Endothelial cell of umbilical vein (primary cell): ENCODE results near the gene CHRD. TPM values are rescaled to one million over a fixed set of nuclear protein-coding genes. Genes with fewer than 3 reads are reported as not detected.

Source experiments
- BruUV-seq: library from RNA; stranded (reverse); fragments of 400-500 nt; replicated peaks from 2 replicates; lab custom pipeline; 2021; lab: Mats Ljungman, UMichigan
- CTCF ChIA-PET: fragments of 300-600, 350-600 bp; sonication (Branson Sonifier 250); formaldehyde crosslinking; loops from one replicate; lab custom pipeline; 2021; ENCODE audit warnings: antibody characterized with exemption, inconsistent platforms; lab: Charles Lee
- POLR2A ChIA-PET: fragments of 300-600, 350-600 bp; sonication (Branson Sonifier 250); formaldehyde crosslinking; loops from one replicate; lab custom pipeline; 2021; ENCODE audit warnings: antibody characterized with exemption, inconsistent platforms; lab: Charles Lee
- DNase-seq: peaks from one replicate; pipeline ENCODE4 v3.0.0-alpha.2; 2011; ENCODE audit warnings: low read depth, low spot score
- FAIRE-seq: peaks from 2 replicates; lab custom pipeline; 2011; peaks lifted over from hg19 to GRCh38; lab: Jason Lieb, UNC
- H2AFZ ChIP-seq: 2 replicates; pipeline ENCODE4 v1.6.0; 2012; ENCODE audit warnings: low read depth, low read length, control low read depth, inconsistent platforms
- H3K27ac ChIP-seq: 2 replicates; pipeline ENCODE4 v1.5.1; 2011; ENCODE audit warnings: low read depth, mild to moderate bottlenecking, control low read depth, low read length, moderate library complexity; ENCODE audit not compliant: insufficient read depth
- H3K27me3 ChIP-seq, 2 experiments: 2 replicates each; pipeline versions ENCODE4 v1.6.0 to v1.6.1; 2011; ENCODE audit warnings: low read length in 2 of 2, mixed read lengths in 1 of 2; ENCODE audit not compliant: control insufficient read depth in 2 of 2, insufficient read depth in 2 of 2
- H3K36me3 ChIP-seq, 2 experiments: 2 replicates in 1 of 2; 3 replicates in 1 of 2; pipeline ENCODE4 v1.5.1; 2011; ENCODE audit warnings: low read length in 2 of 2, mild to moderate bottlenecking in 1 of 2, moderate library complexity in 1 of 2; ENCODE audit not compliant: control insufficient read depth in 2 of 2, insufficient read depth in 2 of 2; ENCODE audit errors: extremely low read depth in 1 of 2
- H3K4me1 ChIP-seq: 3 replicates; pipeline ENCODE4 v1.5.1; 2011; ENCODE audit warnings: mild to moderate bottlenecking, low read length; ENCODE audit not compliant: control insufficient read depth, insufficient read depth; ENCODE audit errors: extremely low read depth
- H3K4me2 ChIP-seq: 2 replicates; pipeline ENCODE4 v1.6.1; 2011; ENCODE audit warnings: low read length, control low read depth, mixed read lengths; ENCODE audit not compliant: insufficient read depth
- H3K4me3 ChIP-seq, 3 experiments: fragments of 200-600 bp in 1 of 3; sonication (generic), shearing (Covaris generic) in 1 of 3; replicated peaks in 1 of 3; 2 replicates each; pipeline ENCODE4 v1.5.1; 2011 to 2016; ENCODE audit warnings: control low read depth in 3 of 3, low read length in 3 of 3, mild to moderate bottlenecking in 2 of 3, inconsistent platforms in 1 of 3, low read depth in 1 of 3, moderate library complexity in 1 of 3; ENCODE audit not compliant: insufficient read depth in 1 of 3
- H3K79me2 ChIP-seq: 2 replicates; pipeline ENCODE4 v1.6.0; 2012; ENCODE audit warnings: low read length, inconsistent platforms; ENCODE audit not compliant: control insufficient read depth, insufficient read depth
- H3K9ac ChIP-seq: replicated peaks from 2 replicates; pipeline ENCODE3; 2011; ENCODE audit warnings: low read length, control low read depth; ENCODE audit not compliant: insufficient read depth; ENCODE audit errors: extremely low read depth
- H3K9me1 ChIP-seq: replicated peaks from 3 replicates; pipeline ENCODE4 v1.6.0; 2011; ENCODE audit warnings: mild to moderate bottlenecking, low read length; ENCODE audit not compliant: control insufficient read depth, insufficient read depth; ENCODE audit errors: extremely low read depth
- H3K9me3 ChIP-seq: replicated peaks from 2 replicates; pipeline ENCODE4 v1.5.1; 2012; ENCODE audit warnings: low read length, inconsistent platforms; ENCODE audit not compliant: control insufficient read depth, insufficient read depth
- H4K20me1 ChIP-seq: replicated peaks from 2 replicates; pipeline ENCODE3; 2011; ENCODE audit warnings: mild to moderate bottlenecking, low read length; ENCODE audit not compliant: control insufficient read depth, insufficient read depth; ENCODE audit errors: extremely low read depth
- EZH2 ChIP-seq: IDR thresholded peaks from 2 replicates; pipeline ENCODE4 v1.6.1; 2012; ENCODE audit warnings: borderline replicate concordance, low read depth, mild to moderate bottlenecking, moderate library complexity, low read length, inconsistent platforms; ENCODE audit not compliant: severe bottlenecking
- FOS ChIP-seq: IDR thresholded peaks from 2 replicates; pipeline ENCODE4 v1.6.1; 2011; ENCODE audit warnings: mild to moderate bottlenecking, low read length, moderate library complexity, borderline replicate concordance; ENCODE audit not compliant: insufficient read depth
- GATA2 ChIP-seq: IDR thresholded peaks from 2 replicates; pipeline ENCODE4 v1.7.0; 2011; ENCODE audit warnings: low read depth, mild to moderate bottlenecking, moderate library complexity, mixed read lengths, low read length; ENCODE audit not compliant: insufficient read length, insufficient read depth
- JUN ChIP-seq: IDR thresholded peaks from 2 replicates; pipeline ENCODE4 v1.6.1; 2011; ENCODE audit warnings: borderline replicate concordance, low read depth; ENCODE audit not compliant: insufficient read length, insufficient read depth
- MYC ChIP-seq: IDR thresholded peaks from one replicate; pipeline ENCODE4 v1.6.1; 2011; ENCODE audit warnings: mild to moderate bottlenecking, low read depth, low read length
- POLR2A ChIP-seq: IDR thresholded peaks from 2 replicates; pipeline ENCODE4 v1.6.1; 2012; ENCODE audit warnings: low read depth, mild to moderate bottlenecking, control low read depth, low read length
- POLR2AphosphoS5 ChIP-seq: IDR thresholded peaks from 2 replicates; pipeline ENCODE4 v1.6.1; 2012; ENCODE audit warnings: low read depth, mild to moderate bottlenecking, control low read depth, low read length, moderate library complexity; ENCODE audit not compliant: insufficient read depth
- dilution Hi-C: fragments of 300-500 bp; cut with MboI; formaldehyde crosslinking; loops from one replicate; pipeline ENCODE4 v1.15.0; 2019; ENCODE audit warnings: low sequenced_read_pairs; ENCODE audit not compliant: extremely low pct_ligation_motif_present
- intact Hi-C: fragments of 100-400 bp; cut with micrococcal nuclease; formaldehyde crosslinking; loops from one replicate; pipeline ENCODE4 v1.10.0; 2022
- polyA plus RNA-seq, 4 experiments: library from polyadenylated mRNA; depleted of rRNA in 3 of 4; stranded (reverse) in 3 of 4; unstranded in 1 of 4; fragments of >200 nt; gene quantifications; 2 replicates each; pipeline versions ENCODE4 v1.2.1 to v1.2.3, GENCODE V29; 2011 to 2012; ENCODE audit warnings: missing spikeins in 1 of 4
- total RNA-seq: library from RNA; stranded (reverse); gene quantifications from 2 replicates; pipeline ENCODE4 v1.2.3, GENCODE V29; 2021
- TF ChIP-seq, protein P1 (sequence below): IDR thresholded peaks from 2 replicates; pipeline ENCODE4 v1.6.1; 2011; ENCODE audit not compliant: insufficient read depth, insufficient read length
- TF ChIP-seq, protein P2 (sequence below), 2 donors: IDR thresholded peaks; 1 replicate in 1 of 2; 2 replicates in 1 of 2; pipeline ENCODE4 v1.5.1; 2011; ENCODE audit warnings: low read length in 2 of 2, mild to moderate bottlenecking in 2 of 2, moderate library complexity in 2 of 2, control low read depth in 1 of 2, inconsistent platforms in 1 of 2, low read depth in 1 of 2; ENCODE audit not compliant: insufficient read depth in 1 of 2; ENCODE audit errors: extremely low read depth in 1 of 2

Gene CHRD
- total and polyA plus RNA-seq, 2 donors (not counting 3 experiments of a cell fraction or from before 2014, with no cell fraction given): 0.40 to 0.54 TPM

DNA sequence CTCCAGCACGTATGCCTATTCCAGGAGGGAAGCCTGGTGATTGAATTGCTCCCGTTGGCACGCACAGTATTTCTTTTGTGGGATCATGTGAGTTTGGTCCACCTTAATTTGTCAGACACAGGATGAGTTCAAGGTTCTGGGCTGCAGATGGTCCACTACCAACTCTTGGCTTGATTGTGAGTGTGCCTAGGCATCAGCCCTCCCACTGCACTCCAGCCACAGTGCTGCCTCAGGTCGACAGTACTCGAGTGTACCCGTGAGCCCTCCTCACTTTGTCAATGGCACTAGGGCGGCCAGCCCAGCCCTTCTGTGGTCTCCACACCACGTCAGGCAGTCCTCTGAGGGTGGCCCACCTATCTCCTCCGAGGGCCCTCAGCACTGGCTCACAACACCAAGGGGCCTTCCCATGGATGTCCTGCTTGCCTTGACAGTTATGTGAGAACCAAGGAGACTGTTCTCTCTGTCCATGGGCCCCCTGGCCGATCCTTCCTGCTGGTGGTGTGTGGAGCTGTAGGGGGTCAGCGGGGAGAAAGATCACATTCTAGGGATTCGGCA is 30.2 kb downstream of the CHRD start:
- no peak for FAIRE-seq
- BruUV-seq: no TSS peak
- intact Hi-C loops: no loop called here

More for the DNA sequence above, 30.2 kb downstream of the CHRD start:
- H3K4me3 ChIP-seq: no peak overlapping the region
- H3K79me2 ChIP-seq: no peaks in the 10 kb centered on the region
- H3K9me3 ChIP-seq: no peaks in the 10 kb centered on the region
- H3K9ac ChIP-seq: no peak overlapping the region
- no peak overlapping the region for H3K27ac ChIP-seq
- no peaks in the 10 kb centered on the region for H4K20me1 ChIP-seq
- ChIA-PET CTCF (interaction anchor here (1.0 to 1.2 kb wide), 2 partner anchors 38 to 58 kb away, joined by 3 to 4 read pairs; no protein-coding TSS in a partner anchor), POLR2A (no interaction called here)
- H3K36me3 ChIP-seq: no peaks in the 10 kb centered on the region
- no peak overlapping the region for H2AFZ ChIP-seq
- TF ChIP-seq, protein P1, sequence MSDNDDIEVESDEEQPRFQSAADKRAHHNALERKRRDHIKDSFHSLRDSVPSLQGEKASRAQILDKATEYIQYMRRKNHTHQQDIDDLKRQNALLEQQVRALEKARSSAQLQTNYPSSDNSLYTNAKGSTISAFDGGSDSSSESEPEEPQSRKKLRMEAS: no peak
- TF ChIP-seq FOS (no peak), POLR2A (no peak), POLR2AphosphoS5 (no peak), GATA2 (no peak), JUN (no peak), MYC (no peak), EZH2 (no peak)
- TF ChIP-seq, protein P2, sequence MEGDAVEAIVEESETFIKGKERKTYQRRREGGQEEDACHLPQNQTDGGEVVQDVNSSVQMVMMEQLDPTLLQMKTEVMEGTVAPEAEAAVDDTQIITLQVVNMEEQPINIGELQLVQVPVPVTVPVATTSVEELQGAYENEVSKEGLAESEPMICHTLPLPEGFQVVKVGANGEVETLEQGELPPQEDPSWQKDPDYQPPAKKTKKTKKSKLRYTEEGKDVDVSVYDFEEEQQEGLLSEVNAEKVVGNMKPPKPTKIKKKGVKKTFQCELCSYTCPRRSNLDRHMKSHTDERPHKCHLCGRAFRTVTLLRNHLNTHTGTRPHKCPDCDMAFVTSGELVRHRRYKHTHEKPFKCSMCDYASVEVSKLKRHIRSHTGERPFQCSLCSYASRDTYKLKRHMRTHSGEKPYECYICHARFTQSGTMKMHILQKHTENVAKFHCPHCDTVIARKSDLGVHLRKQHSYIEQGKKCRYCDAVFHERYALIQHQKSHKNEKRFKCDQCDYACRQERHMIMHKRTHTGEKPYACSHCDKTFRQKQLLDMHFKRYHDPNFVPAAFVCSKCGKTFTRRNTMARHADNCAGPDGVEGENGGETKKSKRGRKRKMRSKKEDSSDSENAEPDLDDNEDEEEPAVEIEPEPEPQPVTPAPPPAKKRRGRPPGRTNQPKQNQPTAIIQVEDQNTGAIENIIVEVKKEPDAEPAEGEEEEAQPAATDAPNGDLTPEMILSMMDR (IDR thresholded peaks at IDR 0.05; ENCODE audit: extremely low read depth in 1 of 2, insufficient read depth in 1 of 2, low read depth in 1 of 2, low read length in 2 of 2): no peak
- dilution Hi-C loops: no loop called here
- no peak overlapping the region for H3K4me2 ChIP-seq
- no peaks in the 10 kb centered on the region for H3K4me1 ChIP-seq
- no peaks in the 10 kb centered on the region for H3K9me1 ChIP-seq
- no peak for DNase-seq
- H3K27me3 ChIP-seq: peaks cover 0 to 2% of the 10 kb centered on the region in 2 experiments
